Neural cell (in vitro differentiated cells): Measurements from ENCODE around the gene HSP90AA1.

Source experiments
- CTCF ChIP-seq: fragments of 450-650 bp; IDR thresholded peaks from 2 replicates; pipeline ENCODE4 v1.5.1; 2014; ENCODE audit warnings: antibody characterized with exemption, mild to moderate bottlenecking, moderate library complexity; ENCODE audit not compliant: poor library complexity, severe bottlenecking
- TAF1 ChIP-seq: IDR thresholded peaks from 2 replicates; pipeline ENCODE4 v1.6.1; 2012; ENCODE audit warnings: low read depth

- TF ChIP-seq CTCF (no peak), TAF1 (no peak)
Observed at GRCh38 chr14:102089621-102090343, 2.9 kb upstream of the HSP90AA1 start.
